PC-3 (cell line): ENCODE results near the gene AGAP1.

Experiments used
- EZH2 ChIP-seq: fragments of 300-600 bp; sonication (generic); IDR thresholded peaks from one replicate; pipeline ENCODE4 v1.6.1; 2017; ENCODE audit warnings: antibody characterized with exemption, mild to moderate bottlenecking, low read length; ENCODE audit not compliant: unreplicated experiment
- TF ChIP-seq, protein P1 (sequence below): fragments of 300-600 bp; sonication (generic); conservative IDR thresholded peaks from 2 replicates; pipeline ENCODE4 v1.5.1; 2017; ENCODE audit warnings: antibody characterized with exemption, low read depth, mild to moderate bottlenecking, low read length

DNA sequence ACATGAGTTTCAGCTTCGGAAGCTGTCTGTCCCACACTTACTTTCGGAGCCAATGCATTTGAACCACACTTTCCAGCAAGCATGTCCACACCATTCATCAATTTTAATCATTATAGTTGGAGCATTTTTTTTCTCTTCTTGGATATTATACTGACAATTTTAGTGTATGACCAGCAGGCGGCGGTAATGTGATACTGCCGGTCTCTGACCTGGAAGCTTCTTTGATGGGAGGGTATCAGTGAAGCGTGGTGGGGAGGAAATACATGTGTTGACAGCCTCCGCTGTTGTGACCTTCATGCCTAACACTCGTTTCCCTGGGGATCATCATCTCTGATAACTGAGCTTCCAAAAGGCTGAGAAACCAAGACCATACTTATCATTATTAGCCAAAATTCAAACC lies 442.6 kb downstream of the AGAP1 start:
- TF ChIP-seq, protein P1, sequence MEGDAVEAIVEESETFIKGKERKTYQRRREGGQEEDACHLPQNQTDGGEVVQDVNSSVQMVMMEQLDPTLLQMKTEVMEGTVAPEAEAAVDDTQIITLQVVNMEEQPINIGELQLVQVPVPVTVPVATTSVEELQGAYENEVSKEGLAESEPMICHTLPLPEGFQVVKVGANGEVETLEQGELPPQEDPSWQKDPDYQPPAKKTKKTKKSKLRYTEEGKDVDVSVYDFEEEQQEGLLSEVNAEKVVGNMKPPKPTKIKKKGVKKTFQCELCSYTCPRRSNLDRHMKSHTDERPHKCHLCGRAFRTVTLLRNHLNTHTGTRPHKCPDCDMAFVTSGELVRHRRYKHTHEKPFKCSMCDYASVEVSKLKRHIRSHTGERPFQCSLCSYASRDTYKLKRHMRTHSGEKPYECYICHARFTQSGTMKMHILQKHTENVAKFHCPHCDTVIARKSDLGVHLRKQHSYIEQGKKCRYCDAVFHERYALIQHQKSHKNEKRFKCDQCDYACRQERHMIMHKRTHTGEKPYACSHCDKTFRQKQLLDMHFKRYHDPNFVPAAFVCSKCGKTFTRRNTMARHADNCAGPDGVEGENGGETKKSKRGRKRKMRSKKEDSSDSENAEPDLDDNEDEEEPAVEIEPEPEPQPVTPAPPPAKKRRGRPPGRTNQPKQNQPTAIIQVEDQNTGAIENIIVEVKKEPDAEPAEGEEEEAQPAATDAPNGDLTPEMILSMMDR, result peak; percentile 76
- TF ChIP-seq EZH2, result no peak
